Lung (tissue), 12 donors: ENCODE results near the gene MAP3K14. TPM values are rescaled to one million over a fixed set of nuclear protein-coding genes. Genes with fewer than 3 reads are reported as not detected.

Experiments
- ATAC-seq: fragments of 200-7000 bp; cut with Tn5 transposase; one replicate; pipeline ENCODE4 v1.9.1; 2020; ENCODE audit warnings: moderate number of reproducible peaks; ENCODE audit not compliant: insufficient read depth, low FRiP score
- DNase-seq, 3 donors: peaks; one replicate each; pipeline ENCODE4 v3.0.0-alpha.2; 2013 to 2017
- H3K27ac ChIP-seq, 2 donors: one replicate each; pipeline ENCODE4 v1.5.1; 2013; ENCODE audit warnings: mild to moderate bottlenecking in 2 of 2, moderate library complexity in 2 of 2, control low read depth in 1 of 2, inconsistent platforms in 1 of 2, low read depth in 1 of 2, low read length in 1 of 2
- H3K27me3 ChIP-seq, 3 donors: one replicate each; pipeline ENCODE4 v1.5.1; 2013; ENCODE audit warnings: low read length in 2 of 3; ENCODE audit not compliant: control insufficient read depth in 3 of 3, insufficient read depth in 3 of 3
- H3K36me3 ChIP-seq, 4 donors: one replicate each; pipeline ENCODE4 v1.5.1; 2013; ENCODE audit warnings: low read length in 4 of 4, mild to moderate bottlenecking in 1 of 4, moderate library complexity in 1 of 4; ENCODE audit not compliant: control insufficient read depth in 4 of 4, insufficient read depth in 4 of 4
- H3K4me1 ChIP-seq, 5 donors: one replicate each; pipeline ENCODE4 v1.5.1; 2013; ENCODE audit warnings: low read length in 5 of 5, mild to moderate bottlenecking in 2 of 5, moderate library complexity in 1 of 5; ENCODE audit not compliant: control insufficient read depth in 5 of 5, insufficient read depth in 5 of 5
- H3K4me3 ChIP-seq: one replicate; pipeline ENCODE4 v1.5.1; 2013; ENCODE audit warnings: mild to moderate bottlenecking, control low read depth, moderate library complexity
- H3K9ac ChIP-seq, 2 donors: one replicate each; pipeline ENCODE4 v1.5.1; 2013; ENCODE audit warnings: low read length in 2 of 2, control low read depth in 1 of 2; ENCODE audit not compliant: insufficient read depth in 1 of 2
- H3K9me3 ChIP-seq, 4 donors: one replicate each; pipeline ENCODE4 v1.5.1; 2013; ENCODE audit warnings: low read length in 3 of 4, mild to moderate bottlenecking in 1 of 4, moderate library complexity in 1 of 4; ENCODE audit not compliant: control insufficient read depth in 4 of 4, insufficient read depth in 3 of 4
- WGBS, 2 donors: extraction: QIAGEN DNeasy Blood & Tissue Kit; methylation state at CpG; one replicate each; pipeline ENCODE4 v1.1.7; 2013; 5-methylcytosine and 5-hydroxymethylcytosine counted together
- polyA plus RNA-seq, 2 donors: library from polyadenylated mRNA; stranded (reverse); fragments of 200-250 nt; gene quantifications; one replicate each; pipeline ENCODE4 v1.2.1, GENCODE V29; 2013
- total RNA-seq, 2 donors: library from RNA; depleted of rRNA in 1 of 2; stranded (reverse); fragments of >200 nt in 1 of 2; gene quantifications; one replicate each; pipeline ENCODE4 v1.2.1, GENCODE V29; 2014 to 2021
- TF ChIP-seq, protein P1 (sequence below): IDR thresholded peaks from 2 replicates; pipeline ENCODE4 v1.5.1; 2012; ENCODE audit warnings: mild to moderate bottlenecking; ENCODE audit errors: control extremely low read depth, extremely low read depth
- donor health status: control.
- donor health status: control.
- donor health status: Bipolar disorder and iron deficiency.
- donor health status: healthy.
- donor health status: DM: yes; HTN: yes; CAD: no.

Gene MAP3K14
- total and polyA plus RNA-seq, 4 donors, result 5.9 to 13.5 (median 7.8) TPM

DNA sequence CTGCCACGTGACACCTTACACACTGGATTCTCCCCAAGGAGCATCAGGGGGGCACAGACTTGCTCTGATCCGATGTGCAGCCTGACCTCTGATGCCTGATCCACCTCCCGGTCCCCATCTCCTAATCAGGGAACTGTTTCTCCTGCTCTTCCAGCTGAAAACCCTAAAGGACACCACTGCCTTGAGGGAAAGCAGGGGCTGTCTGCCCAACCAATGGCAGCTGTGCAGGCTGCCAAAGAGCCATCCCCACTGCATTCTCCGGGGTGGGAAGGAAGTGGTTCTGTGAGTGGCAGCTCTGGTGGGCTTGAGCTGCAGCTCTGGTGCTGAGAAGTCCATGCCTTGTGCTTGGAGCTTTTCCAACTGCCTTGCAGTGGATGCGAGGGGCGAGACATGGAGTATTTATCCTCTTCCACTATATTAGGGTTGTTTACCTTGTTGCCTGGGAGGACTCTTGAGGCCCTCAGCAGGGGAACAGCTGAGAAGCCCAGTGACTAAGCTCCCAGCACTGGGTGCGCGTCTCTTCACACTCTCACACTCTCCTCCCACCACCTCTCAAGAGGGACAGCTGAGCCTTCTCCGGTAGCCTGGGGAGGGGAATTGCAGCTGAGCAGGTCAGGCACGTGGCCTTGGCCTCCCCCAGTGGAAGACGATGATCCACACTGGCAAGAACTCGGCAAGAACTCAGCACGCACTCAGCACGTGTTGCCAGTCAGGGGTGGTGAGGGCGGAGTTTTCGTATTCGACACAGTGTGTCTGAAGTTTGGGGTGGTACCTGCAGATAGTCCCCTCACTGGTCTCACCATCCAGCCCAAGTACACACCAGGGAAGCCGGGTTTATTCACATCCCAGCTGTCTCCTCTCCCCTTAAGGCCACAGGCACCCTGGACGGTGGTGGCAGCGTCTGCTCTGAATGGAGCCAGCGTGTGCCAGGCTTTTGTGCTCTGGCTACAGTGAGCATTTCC, 33.9 kb downstream of the MAP3K14 start:
- no peaks in the 10 kb centered on the region for H3K27me3 ChIP-seq
- H3K36me3 ChIP-seq, result peaks cover 3 to 39% (median 23%) of the 10 kb centered on the region in 4 donors
- ATAC-seq (peak; percentile 39), DNase-seq (peak; percentile 42 to 48 (median 46))
- peak overlapping the region; percentile 59 to 77 for H3K27ac ChIP-seq
- WGBS, 2 donors, result 63 to 78% methylated on average over 21 of the region's 21 CpGs
- H3K9me3 ChIP-seq, result no peaks in the 10 kb centered on the region
- TF ChIP-seq, protein P1, sequence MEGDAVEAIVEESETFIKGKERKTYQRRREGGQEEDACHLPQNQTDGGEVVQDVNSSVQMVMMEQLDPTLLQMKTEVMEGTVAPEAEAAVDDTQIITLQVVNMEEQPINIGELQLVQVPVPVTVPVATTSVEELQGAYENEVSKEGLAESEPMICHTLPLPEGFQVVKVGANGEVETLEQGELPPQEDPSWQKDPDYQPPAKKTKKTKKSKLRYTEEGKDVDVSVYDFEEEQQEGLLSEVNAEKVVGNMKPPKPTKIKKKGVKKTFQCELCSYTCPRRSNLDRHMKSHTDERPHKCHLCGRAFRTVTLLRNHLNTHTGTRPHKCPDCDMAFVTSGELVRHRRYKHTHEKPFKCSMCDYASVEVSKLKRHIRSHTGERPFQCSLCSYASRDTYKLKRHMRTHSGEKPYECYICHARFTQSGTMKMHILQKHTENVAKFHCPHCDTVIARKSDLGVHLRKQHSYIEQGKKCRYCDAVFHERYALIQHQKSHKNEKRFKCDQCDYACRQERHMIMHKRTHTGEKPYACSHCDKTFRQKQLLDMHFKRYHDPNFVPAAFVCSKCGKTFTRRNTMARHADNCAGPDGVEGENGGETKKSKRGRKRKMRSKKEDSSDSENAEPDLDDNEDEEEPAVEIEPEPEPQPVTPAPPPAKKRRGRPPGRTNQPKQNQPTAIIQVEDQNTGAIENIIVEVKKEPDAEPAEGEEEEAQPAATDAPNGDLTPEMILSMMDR, result no peak
- no peak overlapping the region for H3K9ac ChIP-seq
- H3K4me1 ChIP-seq, result peaks cover 0 to 16% (median 7%) of the 10 kb centered on the region in 5 donors
- H3K4me3 ChIP-seq, result no peak overlapping the region

DNA sequence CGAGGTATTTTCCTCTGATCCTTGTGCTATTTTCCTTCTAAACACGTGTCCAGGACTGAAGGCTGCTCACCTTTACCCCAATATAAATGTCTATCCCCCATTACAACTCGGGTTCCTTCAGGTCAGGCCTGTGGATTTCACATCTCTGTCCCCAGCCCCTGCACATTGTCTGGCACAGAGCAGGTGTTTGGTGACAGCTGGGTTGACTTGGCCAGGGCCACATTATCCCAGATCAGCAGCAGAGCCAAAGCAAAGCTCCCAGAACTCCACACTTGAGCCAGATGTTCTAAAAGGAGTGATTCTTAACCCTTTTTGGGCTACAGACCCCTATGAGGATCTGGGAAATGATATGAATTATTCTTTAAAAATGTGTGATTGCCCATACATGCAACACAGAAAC, 36.9 kb downstream of the MAP3K14 start:
- Histone ChIP-seq H3K4me3 (no peak overlapping the region), H3K27ac (peak overlapping the region in 1 of 2 donors; percentile 46), H3K4me1 (peaks cover 3 to 22% (median 10%) of the 10 kb centered on the region in 5 donors), H3K9me3 (no peaks in the 10 kb centered on the region), H3K36me3 (peaks cover 0 to 21% (median 13%) of the 10 kb centered on the region in 4 donors), H3K9ac (no peak overlapping the region), H3K27me3 (no peaks in the 10 kb centered on the region)
- DNase-seq, result no peak
- no peak for ATAC-seq
- WGBS, 2 donors, result 79 to 88% methylated on average over 3 of the region's 3 CpGs
- TF ChIP-seq, protein P1, result no peak

DNA sequence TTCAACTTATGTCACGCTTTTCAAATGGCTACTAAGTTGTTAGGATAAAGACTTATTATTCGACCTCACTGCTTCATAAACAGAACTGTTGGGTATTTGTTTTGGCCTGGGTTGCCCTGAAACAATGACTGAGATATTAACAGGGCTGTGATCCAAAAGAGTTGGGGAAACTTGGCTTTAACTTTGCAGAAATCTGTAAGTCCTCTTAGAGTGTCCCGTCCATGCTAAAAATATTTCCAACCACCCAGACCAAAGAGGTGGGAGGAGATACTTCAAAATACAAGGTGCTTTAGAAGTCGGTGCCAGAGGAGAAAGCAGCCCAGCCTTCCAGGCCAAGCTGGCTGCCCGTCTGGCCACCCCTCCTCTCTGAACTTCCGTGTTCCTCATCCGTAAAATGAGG, 38.8 kb downstream of the MAP3K14 start:
- Histone ChIP-seq H3K27ac (peak overlapping the region; percentile 75 to 77), H3K9me3 (no peaks in the 10 kb centered on the region), H3K4me3 (no peak overlapping the region), H3K4me1 (peaks cover 1 to 19% (median 10%) of the 10 kb centered on the region in 5 donors), H3K27me3 (no peaks in the 10 kb centered on the region), H3K9ac (peak overlapping the region in 1 of 2 donors; percentile 8), H3K36me3 (peaks cover 0 to 19% (median 13%) of the 10 kb centered on the region in 4 donors)
- WGBS, 2 donors, result 30 to 72% methylated on average over 7 of the region's 7 CpGs
- TF ChIP-seq, protein P1, result no peak
- DNase-seq (peak; percentile 25 to 87 (median 84)), ATAC-seq (peak; percentile 49)
